GM18873 (cell line): Measurements from ENCODE around the gene STAT5B.
"Not testable (repeated sequence)": the region's sequence is repeated elsewhere in the genome, so short reads cannot be mapped to it uniquely, and the experiment has no call there.

ENCODE experiments used
- ATAC-seq: cut with Tn5 transposase; IDR thresholded peaks from one replicate; pipeline ENCODE4 v1.9.1; 2021; ENCODE audit warnings: mild to moderate bottlenecking, moderate library complexity, moderate number of reproducible peaks; ENCODE audit not compliant: unreplicated experiment, low FRiP score

STAT5B gene

GRCh38 chr17:42241871-42242270 lies 34.3 kb downstream of the STAT5B start:
- ATAC-seq = no peak

GRCh38 chr17:42240863-42241262 lies 35.3 kb downstream of the STAT5B start:
- not testable (repeated sequence) for ATAC-seq

GRCh38 chr17:42240201-42240600 lies 36.0 kb downstream of the STAT5B start:
- ATAC-seq = no peak

GRCh38 chr17:42239576-42239975 lies 36.6 kb downstream of the STAT5B start:
- ATAC-seq = not testable (repeated sequence)

- ATAC-seq = no peak
Observed at GRCh38 chr17:42236760-42237159, 39.4 kb downstream of the STAT5B start.

GRCh38 chr17:42233994-42234393 lies 42.2 kb downstream of the STAT5B start:
- ATAC-seq = no peak

GRCh38 chr17:42233156-42233555 lies 43.0 kb downstream of the STAT5B start:
- no peak for ATAC-seq

GRCh38 chr17:42230225-42230624 lies 46.0 kb downstream of the STAT5B start:
- ATAC-seq = no peak

GRCh38 chr17:42227849-42228700 lies 48.1 kb downstream of the STAT5B start:
- no peak for ATAC-seq

GRCh38 chr17:42225646-42226045 lies 50.5 kb downstream of the STAT5B start:
- no peak for ATAC-seq

- ATAC-seq = no peak
Observed at GRCh38 chr17:42224651-42225050, 51.5 kb downstream of the STAT5B start.

- no peak for ATAC-seq
Observed at GRCh38 chr17:42221886-42222745, 54.1 kb downstream of the STAT5B start.

- ATAC-seq = not testable (repeated sequence)
Observed at GRCh38 chr17:42219280-42219679, 56.9 kb downstream of the STAT5B start.

- ATAC-seq = no peak
Observed at GRCh38 chr17:42214156-42214555, 62.0 kb downstream of the STAT5B start.

- ATAC-seq = no peak
Observed at GRCh38 chr17:42212382-42212781, 63.8 kb downstream of the STAT5B start.

GRCh38 chr17:42211921-42212341 lies 64.3 kb downstream of the STAT5B start:
- not testable (repeated sequence) for ATAC-seq

- ATAC-seq = no peak
Observed at GRCh38 chr17:42210046-42210445, 66.1 kb downstream of the STAT5B start.

GRCh38 chr17:42206153-42206612 lies 70.0 kb downstream of the STAT5B start:
- ATAC-seq = not testable (repeated sequence)

- no peak for ATAC-seq
Observed at GRCh38 chr17:42203354-42203753, 72.8 kb downstream of the STAT5B start.

GRCh38 chr17:42202696-42203095 lies 73.5 kb downstream of the STAT5B start:
- ATAC-seq = no peak

- ATAC-seq = no peak
Observed at GRCh38 chr17:42202159-42202558, 74.0 kb downstream of the STAT5B start.
